HG03064 (cell line): ENCODE results near the gene CORO2B.

Experiments
- ATAC-seq: cut with Tn5 transposase; IDR thresholded peaks from one replicate; pipeline ENCODE4 v1.9.1; 2021; ENCODE audit warnings: low read depth; ENCODE audit not compliant: unreplicated experiment

The CORO2B gene

DNA sequence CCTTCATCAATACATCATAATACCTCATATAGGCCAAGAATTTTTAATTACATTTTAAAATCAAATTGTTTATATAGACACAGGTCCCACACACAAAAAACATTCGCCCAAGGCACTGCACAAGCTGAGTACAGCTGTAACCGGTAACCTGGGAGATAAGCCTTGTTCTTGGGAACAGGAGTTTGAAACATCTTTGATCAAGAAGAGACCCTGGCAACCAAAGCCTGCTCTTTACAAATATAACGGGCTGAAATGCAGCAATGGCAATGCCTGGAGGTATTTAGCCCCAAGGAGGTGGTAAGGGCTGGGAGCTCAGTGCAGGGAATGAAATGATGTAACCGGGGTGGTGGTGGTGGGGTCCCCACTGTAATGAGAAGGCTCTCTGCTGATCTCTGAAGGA lies 7.2 kb upstream of the CORO2B start:
- ATAC-seq, result no peak

DNA sequence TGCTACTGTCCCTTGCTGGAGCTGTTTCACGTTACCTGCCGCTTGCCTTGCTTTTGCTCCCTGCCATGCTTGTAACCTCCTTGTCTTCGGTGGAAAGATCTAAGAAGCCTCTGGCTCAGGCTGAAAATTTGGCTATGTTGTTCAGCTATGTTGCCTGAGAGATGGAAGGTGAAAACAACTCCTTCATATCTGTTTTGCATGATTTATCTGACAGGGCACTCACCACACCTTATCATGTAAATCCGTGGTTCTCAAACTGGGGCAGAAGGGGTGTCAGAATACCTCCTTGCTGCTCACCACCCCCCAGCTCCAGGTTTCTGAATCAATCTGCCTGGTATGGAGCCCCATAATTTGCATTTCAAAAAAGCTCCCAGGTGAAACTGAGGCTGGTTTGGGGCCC lies 6.5 kb upstream of the CORO2B start:
- ATAC-seq, result no peak

GRCh38 chr15:68572921-68573320 lies 5.9 kb upstream of the CORO2B start:
- no peak for ATAC-seq

GRCh38 chr15:68574046-68574445 lies 4.7 kb upstream of the CORO2B start:
- ATAC-seq, result no peak

DNA sequence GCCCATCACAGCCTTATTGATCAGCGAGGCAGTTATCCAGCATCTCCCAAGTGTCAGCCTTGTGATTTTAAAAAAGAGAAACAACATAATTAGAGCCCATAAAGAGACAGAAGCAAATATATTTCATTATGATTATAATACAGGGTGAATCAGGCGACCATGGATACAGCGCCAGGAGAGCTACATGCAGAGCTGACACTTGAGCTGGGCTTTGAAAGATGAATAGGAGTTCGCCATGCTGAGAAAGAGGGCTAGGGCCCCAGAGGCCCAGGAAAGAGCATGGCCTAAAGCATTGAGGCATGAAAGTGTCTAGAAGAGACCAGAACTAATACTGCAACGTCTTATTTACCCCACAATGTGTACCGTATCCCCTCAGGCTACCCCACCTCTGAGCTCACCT lies 4.2 kb upstream of the CORO2B start:
- ATAC-seq, result no peak

DNA sequence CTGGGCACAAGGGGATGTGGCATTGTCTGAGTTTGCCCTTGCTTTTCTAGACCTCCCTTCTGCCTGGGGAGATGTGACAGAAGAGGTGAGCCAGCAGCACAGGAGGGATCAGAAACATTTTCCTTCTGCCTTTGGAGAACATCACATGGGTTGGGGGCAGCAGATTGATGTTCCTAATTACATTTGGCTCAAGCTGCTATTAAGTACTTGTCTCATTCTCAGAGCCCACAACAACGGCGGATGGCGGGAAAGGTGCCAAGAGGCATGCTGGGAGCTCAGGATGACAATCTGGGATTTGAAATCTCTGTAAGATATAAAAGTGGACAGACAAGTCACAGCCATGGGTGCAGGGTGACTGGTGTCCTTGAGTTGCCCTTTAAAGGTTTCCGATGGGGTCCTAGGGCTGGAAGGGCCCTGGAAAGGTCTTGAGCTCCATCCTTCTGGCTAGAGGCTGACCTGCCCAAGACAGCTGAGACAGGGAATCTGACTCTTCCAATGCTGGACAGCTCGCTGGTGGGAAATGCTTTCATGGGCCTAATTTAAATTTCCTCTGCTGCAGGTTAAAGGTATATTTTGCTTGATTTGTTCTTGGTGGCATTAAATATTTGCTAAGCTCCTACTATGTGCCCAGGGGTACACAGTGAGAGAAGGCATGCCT lies 2.4 kb upstream of the CORO2B start:
- ATAC-seq, result no peak

- no peak for ATAC-seq
These were observed 416 bp upstream of the CORO2B start for GRCh38 chr15:68578175-68578979.

GRCh38 chr15:68580026-68580882 lies 1.5 kb downstream of the CORO2B start:
- ATAC-seq, result no peak

DNA sequence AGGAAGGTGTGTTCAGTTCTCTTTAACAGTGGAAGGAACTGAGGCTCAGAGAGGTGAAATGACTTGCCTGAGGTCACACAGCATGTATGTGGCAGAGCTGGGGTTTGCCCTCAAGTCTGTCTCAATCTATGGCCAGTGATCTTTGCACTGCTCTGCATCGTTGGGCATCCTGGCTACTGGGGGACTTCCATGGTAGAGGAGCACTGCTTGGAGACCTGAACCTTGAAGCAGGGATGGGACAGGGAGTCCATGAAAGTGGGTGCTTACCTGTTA lies 2.0 kb downstream of the CORO2B start:
- no peak for ATAC-seq

GRCh38 chr15:68581725-68582124 lies 2.9 kb downstream of the CORO2B start:
- no peak for ATAC-seq

DNA sequence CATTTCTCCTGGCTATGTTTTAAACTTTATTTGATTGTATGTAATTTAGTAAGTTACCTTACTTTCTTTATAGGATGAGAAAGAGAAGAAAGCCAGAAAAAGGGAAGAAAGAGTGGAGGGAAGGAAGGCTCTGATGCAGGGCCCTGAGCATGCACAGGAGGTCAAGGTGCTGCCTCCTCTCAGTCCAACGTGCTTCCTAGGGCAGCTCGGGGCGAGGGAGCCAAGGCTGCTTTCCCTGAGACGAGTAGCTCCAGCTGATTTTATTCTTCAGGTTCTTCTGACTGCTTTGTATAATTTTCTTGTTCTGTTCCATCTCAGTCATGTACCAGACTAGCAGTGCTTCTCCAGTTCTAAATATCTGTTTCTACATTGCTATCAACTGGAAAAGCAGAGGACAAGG lies 3.4 kb downstream of the CORO2B start:
- no peak for ATAC-seq

DNA sequence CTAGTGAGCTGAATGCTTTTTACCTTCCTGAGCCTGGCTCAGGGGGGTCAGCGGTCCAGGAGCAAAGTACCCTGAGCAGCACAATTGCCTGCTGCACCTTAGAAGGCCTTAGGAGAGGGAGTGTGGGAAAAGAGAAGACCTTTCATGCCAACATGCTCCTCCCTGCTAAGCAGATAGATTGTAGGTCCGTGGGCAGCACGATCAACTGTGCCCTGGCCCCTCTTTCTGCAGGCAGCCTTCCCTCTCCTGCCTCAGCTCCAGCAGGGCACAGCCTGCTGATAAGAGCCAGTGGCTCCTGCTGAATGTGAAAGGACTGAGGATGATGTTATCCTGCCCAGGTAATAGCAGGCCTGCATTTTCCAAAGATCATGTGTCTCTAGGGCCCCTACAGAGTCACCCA lies 4.1 kb downstream of the CORO2B start:
- no peak for ATAC-seq

- ATAC-seq, result no peak
These were observed 4.5 kb downstream of the CORO2B start for GRCh38 chr15:68583321-68583720.

GRCh38 chr15:68583936-68584755 lies 5.4 kb downstream of the CORO2B start:
- ATAC-seq, result no peak

GRCh38 chr15:68584756-68585573 lies 6.2 kb downstream of the CORO2B start:
- no peak for ATAC-seq

GRCh38 chr15:68585574-68586273 lies 6.9 kb downstream of the CORO2B start:
- ATAC-seq, result no peak

- ATAC-seq, result no peak
These were observed 7.6 kb downstream of the CORO2B start for GRCh38 chr15:68586274-68586961.

- no peak for ATAC-seq
These were observed 9.1 kb downstream of the CORO2B start for GRCh38 chr15:68587769-68588385.
